Measurements from ENCODE around the gene ITCH. TPM values are rescaled to one million over a fixed set of nuclear protein-coding genes. Genes with fewer than 3 reads are reported as not detected.

Gene ITCH
- total RNA-seq (10 to 100 TPM; 50.5 to 63.6 (median 53.3) TPM), total RNA-seq (32.8 to 73.4 (median 55.6) reads per million in 29 experiments)
- 85.5 TPM for total RNA-seq (2013)

DNA sequence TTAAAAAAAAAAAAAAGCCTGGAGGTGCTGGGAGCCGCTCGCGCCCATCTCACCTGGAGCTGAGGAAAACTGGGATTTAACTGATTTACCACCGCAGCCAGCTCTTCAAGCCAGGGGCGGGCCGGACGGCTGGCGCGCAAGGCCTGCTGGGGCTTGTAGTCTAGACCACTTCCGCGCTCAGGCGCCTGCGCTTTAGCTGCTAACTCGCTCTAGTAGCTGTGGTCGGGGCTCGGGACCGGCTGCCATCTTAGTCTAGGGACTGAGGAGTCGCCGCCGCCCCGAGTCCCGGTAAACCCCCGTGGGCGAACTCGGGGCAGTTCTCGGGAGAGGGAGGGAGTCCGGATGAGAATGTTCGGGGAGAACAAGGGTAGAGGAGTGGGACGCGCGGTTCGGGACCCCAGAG lies at the start of gene ITCH:
TSS of gene ITCH (plus strand) at position 212 of the 403 bp plus-strand sequence. CDS start 30,539 bp downstream, outside the sequence.
- Mint-ChIP-seq H3K27ac (peak within 1 kb of the TSS; percentile 99 to 100), H3K4me1 (peaks cover 38 to 46% (median 45%) of the 10 kb centered on the region in 3 donors)

DNA sequence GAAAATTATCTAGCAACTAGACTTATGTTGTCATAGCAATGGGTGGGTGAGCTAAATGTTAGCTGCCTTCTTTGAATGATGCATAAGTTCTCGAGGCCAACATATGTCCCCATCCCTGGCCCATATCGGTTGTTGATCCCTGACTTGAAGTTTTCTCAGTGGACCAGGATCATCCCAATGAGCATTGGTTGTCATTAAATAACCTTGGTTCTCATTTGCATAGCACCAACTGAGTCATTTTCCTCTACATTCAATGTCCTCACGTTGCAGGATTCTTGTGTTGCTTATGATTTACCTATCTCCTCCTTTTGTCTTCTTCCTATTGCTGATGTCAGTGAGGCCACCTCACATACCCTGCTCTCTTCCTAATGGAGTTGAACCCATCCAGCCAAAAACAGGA lies 47.8 kb upstream of the ITCH start:
- CTCF ChIA-PET = interaction anchor here (0.5 to 1.5 kb wide), 2 partner anchors 200 to 455 kb away, joined by 5 read pairs; no protein-coding TSS in a partner anchor
- DNase-seq (no peak), ATAC-seq (replicated peaks in 1 of 4) (no peak)
- Histone ChIP-seq H3K27ac (ENCODE audit: low read length) (no peak overlapping the region), H3K4me1 (ENCODE audit: control insufficient read depth in 1 of 2, extremely low read depth in 1 of 2, insufficient read depth in 2 of 2, low read length in 2 of 2) (peaks cover 0 to 21% of the 10 kb centered on the region in 2 experiments), H3K4me3 (ENCODE audit: control insufficient read depth in 1 of 2, extremely low read depth in 1 of 2, low read length in 1 of 2) (no peak overlapping the region), H3K9me3 (no peaks in the 10 kb centered on the region), H3K27me3 (replicated peaks in 1 of 2; ENCODE audit: control insufficient read depth in 2 of 2, extremely low read depth in 1 of 2, insufficient read depth in 2 of 2, low read length in 1 of 2) (peaks cover 4 to 23% of the 10 kb centered on the region in 2 experiments), H3K36me3 (ENCODE audit: control insufficient read depth in 2 of 2, extremely low read depth in 1 of 2, insufficient read depth in 1 of 2, low read length in 1 of 2) (no peaks in the 10 kb centered on the region)
- H3K9me3 Mint-ChIP-seq = no peaks in the 10 kb centered on the region
- WGBS (ENCODE audit: insufficient coverage) = 71% methylated on average over 3 of the region's 3 CpGs
- H3K4me1 Mint-ChIP-seq = peaks cover 5 to 15% (median 7%) of the 10 kb centered on the region in 3 donors
- POLR2A ChIA-PET = no interaction called here
- no peak overlapping the region for H3K27ac Mint-ChIP-seq
- peaks cover 4 to 19% of the 10 kb centered on the region in 2 donors for H3K27me3 Mint-ChIP-seq
- no peak overlapping the region for H3K4me3 Mint-ChIP-seq
- H3K36me3 Mint-ChIP-seq = no peaks in the 10 kb centered on the region

More for the DNA sequence above, at the start of gene ITCH:
- ATAC-seq (replicated peaks in 1 of 4) = peak; percentile 99 to 100 (median 100)
- peak within 1 kb of the TSS; percentile 84 to 100 (median 99) for H3K4me3 Mint-ChIP-seq
- DNase-seq = peak; percentile 74 to 94 (median 89)
- H3K4me1 ChIP-seq (ENCODE audit: control insufficient read depth in 1 of 2, extremely low read depth in 1 of 2, insufficient read depth in 2 of 2, low read length in 2 of 2) = peaks cover 10 to 48% of the 10 kb centered on the region in 2 experiments
- H3K9me3 ChIP-seq = no peaks in the 10 kb centered on the region
- under 1% methylated on average over 31 of the region's 32 CpGs for WGBS (ENCODE audit: insufficient coverage)
- H3K4me3 ChIP-seq (ENCODE audit: control insufficient read depth in 1 of 2, extremely low read depth in 1 of 2, low read length in 1 of 2) = peak within 1 kb of the TSS; percentile 77 to 81
- peak within 1 kb of the TSS; percentile 85 for H3K27ac ChIP-seq (ENCODE audit: low read length)
- no peaks in the 10 kb centered on the region for H3K36me3 ChIP-seq (ENCODE audit: control insufficient read depth in 2 of 2, extremely low read depth in 1 of 2, insufficient read depth in 1 of 2, low read length in 1 of 2)
- no peaks in the 10 kb centered on the region for H3K27me3 Mint-ChIP-seq
- no peaks in the 10 kb centered on the region for H3K9me3 Mint-ChIP-seq
- peaks cover 14% of the 10 kb centered on the region for H3K36me3 Mint-ChIP-seq
- ChIA-PET CTCF (interaction anchor here (0.6 to 2.6 kb wide), 15 partner anchors 10 to 865 kb away, joined by 3 to 20 read pairs (median 3); partner anchors contain the start of genes AHCY (in 1 of the 2) and DYNLRB1 (in 1 of the 2)), POLR2A (interaction anchor here (0.5 to 1.2 kb wide), 8 partner anchors 13 to 1958 kb away, joined by 3 to 6 read pairs (median 4); no protein-coding TSS in a partner anchor)
- peaks cover 0 to 5% of the 10 kb centered on the region in 2 experiments for H3K27me3 ChIP-seq (replicated peaks in 1 of 2; ENCODE audit: control insufficient read depth in 2 of 2, extremely low read depth in 1 of 2, insufficient read depth in 2 of 2, low read length in 1 of 2)

DNA sequence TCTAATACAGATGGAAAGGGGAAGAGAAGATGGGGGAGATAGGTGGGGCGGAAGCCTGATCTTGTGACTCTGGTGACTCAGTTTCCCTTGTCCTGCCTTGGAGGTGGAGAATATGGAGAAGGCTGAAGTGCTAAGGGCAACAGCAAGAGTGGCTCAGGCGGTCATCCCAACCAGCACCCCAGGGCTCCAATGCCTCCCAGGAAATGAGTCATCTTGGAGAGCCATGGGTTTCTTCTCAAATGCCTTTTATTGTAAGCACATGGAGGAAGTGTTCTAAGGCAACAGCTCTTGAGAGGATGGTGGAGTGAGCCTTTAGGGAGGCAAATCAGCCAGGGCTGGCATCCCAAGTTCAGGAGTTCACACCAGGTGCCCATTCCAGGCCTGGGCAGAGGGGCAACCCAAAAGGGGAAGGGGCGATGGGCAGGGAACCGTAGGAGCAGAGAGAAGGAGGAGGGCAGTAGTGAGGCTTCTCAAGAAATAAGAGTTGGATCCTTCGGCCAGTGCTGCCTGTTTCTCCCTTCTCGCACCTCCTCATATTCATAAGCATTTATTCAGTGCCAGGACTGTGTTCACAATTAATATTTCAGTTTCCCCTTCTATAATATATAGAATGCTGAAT lies 46.8 kb upstream of the ITCH start:
- Histone ChIP-seq H3K36me3 (ENCODE audit: control insufficient read depth in 2 of 2, extremely low read depth in 1 of 2, insufficient read depth in 1 of 2, low read length in 1 of 2) (no peaks in the 10 kb centered on the region), H3K9me3 (no peaks in the 10 kb centered on the region), H3K27ac (ENCODE audit: low read length) (no peak overlapping the region), H3K4me1 (ENCODE audit: control insufficient read depth in 1 of 2, extremely low read depth in 1 of 2, insufficient read depth in 2 of 2, low read length in 2 of 2) (peaks cover 0 to 19% of the 10 kb centered on the region in 2 experiments), H3K27me3 (replicated peaks in 1 of 2; ENCODE audit: control insufficient read depth in 2 of 2, extremely low read depth in 1 of 2, insufficient read depth in 2 of 2, low read length in 1 of 2) (peaks cover 4 to 14% of the 10 kb centered on the region in 2 experiments), H3K4me3 (ENCODE audit: control insufficient read depth in 1 of 2, extremely low read depth in 1 of 2, low read length in 1 of 2) (no peak overlapping the region)
- Mint-ChIP-seq H3K9me3 (no peaks in the 10 kb centered on the region), H3K27ac (no peak overlapping the region), H3K36me3 (no peaks in the 10 kb centered on the region), H3K4me1 (peaks cover 5 to 12% (median 7%) of the 10 kb centered on the region in 3 donors), H3K4me3 (no peak overlapping the region), H3K27me3 (peaks cover 0 to 14% of the 10 kb centered on the region in 2 donors)
- WGBS (ENCODE audit: insufficient coverage) = 100% methylated on average over 2 of the region's 6 CpGs
- CTCF ChIA-PET = no interaction called here
- no peak for DNase-seq
- POLR2A ChIA-PET = no interaction called here
- ATAC-seq (replicated peaks in 1 of 4) = no peak

DNA sequence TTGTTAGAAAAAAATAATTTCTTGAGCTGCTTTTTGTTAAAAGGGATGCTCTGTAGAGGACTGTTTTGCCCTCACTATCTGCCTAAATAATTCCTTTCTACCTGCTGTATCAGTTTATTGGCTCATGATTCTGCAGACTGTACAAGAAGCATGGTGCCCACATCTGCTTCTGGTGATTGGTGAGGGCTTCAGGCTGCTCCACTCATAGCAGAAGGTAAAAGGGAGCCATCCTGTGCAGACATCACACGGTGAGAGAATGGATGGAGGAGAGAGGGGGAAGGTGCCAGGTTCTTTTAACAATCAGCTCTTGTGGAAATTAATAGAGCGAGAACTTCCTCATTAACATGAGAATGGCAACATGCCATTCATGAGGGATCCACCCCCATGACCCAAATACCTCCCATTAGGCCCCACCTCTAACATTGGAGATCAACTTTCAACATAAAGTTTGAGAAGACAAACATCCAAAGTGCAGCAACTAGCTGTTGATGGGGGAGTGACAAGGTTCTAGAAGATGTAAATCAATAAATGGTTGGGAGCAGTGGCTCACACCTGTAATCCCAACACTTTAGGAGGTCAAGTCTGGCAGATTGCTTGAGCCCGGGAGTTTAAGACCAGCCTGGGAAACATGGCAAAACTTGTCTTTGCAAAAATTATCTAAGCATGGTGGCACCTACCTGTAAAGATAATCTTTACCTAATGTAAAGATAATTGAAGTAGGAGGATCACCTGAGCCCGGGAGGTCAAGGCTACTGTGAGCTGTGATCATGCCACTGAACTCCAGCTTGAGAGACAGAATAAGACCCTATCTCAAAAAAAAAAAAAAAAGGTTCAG lies 44.2 kb upstream of the ITCH start:
- peaks cover 0 to 3% of the 10 kb centered on the region in 2 experiments for H3K27me3 ChIP-seq (replicated peaks in 1 of 2; ENCODE audit: control insufficient read depth in 2 of 2, extremely low read depth in 1 of 2, insufficient read depth in 2 of 2, low read length in 1 of 2)
- H3K4me1 ChIP-seq (ENCODE audit: control insufficient read depth in 1 of 2, extremely low read depth in 1 of 2, insufficient read depth in 2 of 2, low read length in 2 of 2) = no peaks in the 10 kb centered on the region
- H3K36me3 ChIP-seq (ENCODE audit: control insufficient read depth in 2 of 2, extremely low read depth in 1 of 2, insufficient read depth in 1 of 2, low read length in 1 of 2) = no peaks in the 10 kb centered on the region
- ATAC-seq (replicated peaks in 1 of 4) (no peak), DNase-seq (no peak)
- H3K27ac Mint-ChIP-seq = no peak overlapping the region
- peaks cover 0 to 2% of the 10 kb centered on the region in 2 donors for H3K27me3 Mint-ChIP-seq
- POLR2A ChIA-PET = no interaction called here
- H3K4me3 Mint-ChIP-seq = no peak overlapping the region
- H3K9me3 ChIP-seq = no peaks in the 10 kb centered on the region
- no peaks in the 10 kb centered on the region for H3K36me3 Mint-ChIP-seq
- CTCF ChIA-PET = interaction anchor here in 1 of 2 donors (0.6 kb wide), 1 partner anchor 30 kb away, joined by 3 read pairs; no protein-coding TSS in a partner anchor
- H3K4me1 Mint-ChIP-seq = no peaks in the 10 kb centered on the region
- H3K9me3 Mint-ChIP-seq = no peaks in the 10 kb centered on the region
- no CpG with 5 or more reads among the region's 4 CpGs for WGBS (ENCODE audit: insufficient coverage)
- no peak overlapping the region for H3K4me3 ChIP-seq (ENCODE audit: control insufficient read depth in 1 of 2, extremely low read depth in 1 of 2, low read length in 1 of 2)
- no peak overlapping the region for H3K27ac ChIP-seq (ENCODE audit: low read length)

DNA sequence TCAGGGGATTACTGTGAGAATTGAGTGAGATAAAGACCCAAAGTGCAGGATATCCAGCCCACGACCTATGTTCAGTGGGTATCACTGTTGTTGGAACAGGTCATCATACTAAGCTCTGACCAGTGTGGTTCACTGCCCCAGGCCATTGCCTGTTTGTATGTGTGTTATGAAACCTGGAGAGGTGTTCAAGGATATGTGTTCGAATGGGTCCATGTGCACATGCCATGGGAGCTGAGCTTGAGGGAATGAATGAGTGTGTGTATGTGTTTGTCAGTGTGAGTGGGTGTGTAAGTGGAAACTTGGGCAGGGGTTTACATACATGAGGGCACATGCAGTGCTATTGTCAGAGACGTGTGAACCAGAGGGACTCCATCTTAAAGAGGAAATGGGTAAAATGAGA lies 42.2 kb upstream of the ITCH start:
- no peak overlapping the region for H3K4me3 ChIP-seq (ENCODE audit: control insufficient read depth in 1 of 2, extremely low read depth in 1 of 2, low read length in 1 of 2)
- ChIA-PET CTCF (no interaction called here), POLR2A (no interaction called here)
- Mint-ChIP-seq H3K4me1 (peaks cover 0 to 8% (median 0%) of the 10 kb centered on the region in 3 donors), H3K4me3 (no peak overlapping the region), H3K9me3 (no peaks in the 10 kb centered on the region), H3K27ac (no peak overlapping the region), H3K27me3 (peaks cover 5 to 10% of the 10 kb centered on the region in 2 donors), H3K36me3 (no peaks in the 10 kb centered on the region)
- no peaks in the 10 kb centered on the region for H3K9me3 ChIP-seq
- ATAC-seq (replicated peaks in 1 of 4) (no peak), DNase-seq (no peak)
- H3K4me1 ChIP-seq (ENCODE audit: control insufficient read depth in 1 of 2, extremely low read depth in 1 of 2, insufficient read depth in 2 of 2, low read length in 2 of 2) = peaks cover 0 to 11% of the 10 kb centered on the region in 2 experiments
- H3K27ac ChIP-seq (ENCODE audit: low read length) = no peak overlapping the region
- peaks cover 0 to 3% of the 10 kb centered on the region in 2 experiments for H3K27me3 ChIP-seq (replicated peaks in 1 of 2; ENCODE audit: control insufficient read depth in 2 of 2, extremely low read depth in 1 of 2, insufficient read depth in 2 of 2, low read length in 1 of 2)
- no peaks in the 10 kb centered on the region for H3K36me3 ChIP-seq (ENCODE audit: control insufficient read depth in 2 of 2, extremely low read depth in 1 of 2, insufficient read depth in 1 of 2, low read length in 1 of 2)
- WGBS (ENCODE audit: insufficient coverage) = 67% methylated on average over 2 of the region's 3 CpGs
